Subcutaneous adipose tissue (tissue), 4 donors: ENCODE results near the gene PDF. TPM values are rescaled to one million over a fixed set of nuclear protein-coding genes. Genes with fewer than 3 reads are reported as not detected.

Experiments used
- CTCF ChIP-seq: fragments of 450-650 bp; IDR thresholded peaks from one replicate; pipeline ENCODE4 v1.5.1; 2016; ENCODE audit warnings: low read depth, mild to moderate bottlenecking, control low read depth, antibody characterized with exemption, moderate library complexity
- total RNA-seq, 4 donors: library from RNA; depleted of rRNA; stranded (reverse); fragments of >200 nt; gene quantifications; one replicate each; pipeline ENCODE4 v1.1.0, GENCODE V29; 2016

The PDF gene
- total RNA-seq, 4 donors from 2014 or later, result 5.9 to 24.3 (median 8.3) TPM

- TF ChIP-seq CTCF, result no peak
Observed at GRCh38 chr16:69349536-69349935, 19.1 kb upstream of the PDF start.

GRCh38 chr16:69348222-69348621, 17.8 kb upstream of the PDF start:
- TF ChIP-seq CTCF, result no peak

GRCh38 chr16:69346683-69347082, 16.3 kb upstream of the PDF start:
- TF ChIP-seq CTCF, result no peak

GRCh38 chr16:69345923-69346322, 15.5 kb upstream of the PDF start:
- no peak for TF ChIP-seq CTCF

GRCh38 chr16:69344171-69344570, 13.8 kb upstream of the PDF start:
- TF ChIP-seq CTCF, result no peak

- TF ChIP-seq CTCF, result no peak
Observed at GRCh38 chr16:69340095-69340644, 9.8 kb upstream of the PDF start.

- no peak for TF ChIP-seq CTCF
Observed at GRCh38 chr16:69339289-69340094, 9.1 kb upstream of the PDF start, which contains the start of the genes COG8 and NIP7. TSS of gene COG8 (minus strand) at chr16:69339564. CDS start at chr16:69339552, 12 bp downstream. TSS of gene NIP7 (plus strand) at chr16:69339772. CDS start at chr16:69339830, 58 bp downstream.
